GM12878 (cell line): ENCODE measurements around the gene WNT7A. TPM values are rescaled to one million over a fixed set of nuclear protein-coding genes. Genes with fewer than 3 reads are reported as not detected.
A peak's percentile ranks its signal among the peaks of the same experiment; 100 is the strongest.

Source experiments
- ATAC-seq: fragments of 200-7000 bp; cut with Tn5 transposase; 3 replicates; pipeline ENCODE4 v1.9.1; 2020; ENCODE audit warnings: mild to moderate bottlenecking, moderate library complexity
- BruUV-seq: library from RNA; stranded (reverse); fragments of 400-500 nt; replicated peaks from 2 replicates; lab custom pipeline; 2021; lab: Mats Ljungman, UMichigan
- CTCF ChIA-PET: fragments of 300-600 bp; sonication (Branson Sonifier 250); formaldehyde crosslinking; extraction: SDS; loops from one replicate; lab custom pipeline; 2021; ENCODE audit warnings: inconsistent platforms; lab: Yijun Ruan, JAX
- POLR2A ChIA-PET: fragments of 350-600 bp; formaldehyde crosslinking; extraction: SDS; loops from one replicate; lab custom pipeline; 2021; ENCODE audit warnings: inconsistent platforms; lab: Charles Lee
- RAD21 ChIA-PET: fragments of 300-600 bp; sonication (Branson Sonifier 250); formaldehyde crosslinking; loops from one replicate; lab custom pipeline; 2023; ENCODE audit warnings: antibody characterized with exemption; ENCODE audit not compliant: unreplicated experiment; lab: Charles Lee
- SMC1A ChIA-PET: fragments of 300-600 bp; sonication (Branson Sonifier 250); formaldehyde crosslinking; loops from one replicate; lab custom pipeline; 2023; ENCODE audit not compliant: unreplicated experiment, uncharacterized antibody; lab: Charles Lee
- DNase-seq: peaks from one replicate; pipeline ENCODE4 v3.0.0-alpha.2; 2011; ENCODE audit warnings: low read depth, low spot score
- FAIRE-seq: peaks from 3 replicates; lab custom pipeline; 2011; peaks lifted over from hg19 to GRCh38; lab: Jason Lieb, UNC
- H2AFZ ChIP-seq: 2 replicates; pipeline ENCODE4 v1.6.0; 2011; ENCODE audit warnings: low read depth, low read length, control low read depth; ENCODE audit not compliant: control insufficient read depth
- H3K27ac ChIP-seq: 2 replicates; pipeline ENCODE4 v1.5.1; 2011; ENCODE audit warnings: control low read depth; ENCODE audit not compliant: control insufficient read depth, insufficient read depth
- H3K27me3 ChIP-seq, 2 experiments: replicated peaks in 1 of 2; 2 replicates each; pipeline versions ENCODE4 v1.6.0 to v1.6.1; 2011; ENCODE audit warnings: low read length in 1 of 2; ENCODE audit not compliant: control insufficient read depth in 2 of 2, insufficient read depth in 2 of 2
- H3K36me3 ChIP-seq, 2 experiments: 2 replicates each; pipeline ENCODE4 v1.5.1; 2011; ENCODE audit warnings: low read length in 1 of 2; ENCODE audit not compliant: control insufficient read depth in 2 of 2, insufficient read depth in 2 of 2
- H3K4me1 ChIP-seq: 2 replicates; pipeline ENCODE4 v1.6.1; 2011; ENCODE audit warnings: mild to moderate bottlenecking, low read length, moderate library complexity, mixed read lengths; ENCODE audit not compliant: control insufficient read depth, insufficient read depth
- H3K4me2 ChIP-seq: 2 replicates; pipeline ENCODE4 v1.6.0; 2011; ENCODE audit warnings: control low read depth; ENCODE audit not compliant: control insufficient read depth, insufficient read depth
- H3K4me3 ChIP-seq: fragments of 200-600 bp; sonication (generic); 2 replicates; pipeline ENCODE4 v1.5.1; 2016
- H3K79me2 ChIP-seq: 2 replicates; pipeline ENCODE4 v1.6.0; 2011; ENCODE audit warnings: low read length; ENCODE audit not compliant: control insufficient read depth, insufficient read depth
- H3K9ac ChIP-seq: 2 replicates; pipeline ENCODE4 v1.8.0; 2011; ENCODE audit warnings: low read length, control low read depth, mixed read lengths; ENCODE audit not compliant: control insufficient read depth, insufficient read depth
- H3K9me3 ChIP-seq: replicated peaks from 3 replicates; pipeline ENCODE4 v1.5.1; 2011; ENCODE audit warnings: mild to moderate bottlenecking, low read length; ENCODE audit not compliant: control insufficient read depth, insufficient read depth
- H4K20me1 ChIP-seq: 2 replicates; pipeline ENCODE4 v1.6.0; 2011; ENCODE audit not compliant: control insufficient read depth, insufficient read depth
- CBX5 ChIP-seq: sonication (generic); IDR thresholded peaks from 2 replicates; pipeline ENCODE4 v1.6.1; 2016; ENCODE audit warnings: low read depth, moderate library complexity, mild to moderate bottlenecking, inconsistent platforms
- ELK1 ChIP-seq: IDR thresholded peaks from 2 replicates; pipeline ENCODE4 v1.6.1; 2012; ENCODE audit warnings: low read depth, low read length, improper control_type of control experiment
- ZBTB40 ChIP-seq: fragments of 450-650 bp; IDR thresholded peaks from 2 replicates; pipeline ENCODE4 v1.6.1; 2016; ENCODE audit warnings: mild to moderate bottlenecking, moderate library complexity, borderline replicate concordance
- WGBS: methylation state at CpG from one replicate; pipeline ENCODE4 v1.1.6; 2016; ENCODE audit warnings: low lambda C conversion rate; ENCODE audit not compliant: insufficient replicate concordance, insufficient coverage; ENCODE audit errors: missing lambda C conversion rate; 5-methylcytosine and 5-hydroxymethylcytosine counted together
- in situ Hi-C: fragments of 300-500 bp; cut with MboI; formaldehyde crosslinking; loops from 9 replicates; pipeline ENCODE4 v1.14.3; 2018; ENCODE audit warnings: mixed read lengths
- intact Hi-C: fragments of 100-400 bp; cut with micrococcal nuclease; formaldehyde crosslinking; loops from one replicate; pipeline ENCODE4 v1.14.2; 2022; ENCODE audit not compliant: unreplicated experiment
- polyA plus RNA-seq, 11 experiments: library from polyadenylated mRNA; depleted of rRNA in 4 of 11; unstranded in 6 of 11; stranded (reverse) in 5 of 11; fragments of >200 nt; fragmentation: Nextera tagmentation in 4 of 11; fragmentation: Illumina TruSeq in 1 of 11; extraction: Ambion mirVana in 4 of 11; extraction: Trizol in 1 of 11; gene quantifications; 1 replicate in 1 of 11; 2 replicates in 10 of 11; pipeline versions ENCODE4 v1.2.1 to v1.2.3, GENCODE V29; 2011 to 2016; ENCODE audit warnings: inconsistent platforms in 2 of 11, missing spikeins in 2 of 11, low read depth in 1 of 11
- total RNA-seq, 4 experiments: library from RNA; depleted of rRNA in 3 of 4; stranded (reverse); fragments of >200 nt in 3 of 4; fragmentation: Illumina TruSeq in 1 of 4; extraction: Trizol in 1 of 4; gene quantifications; 2 replicates each; pipeline versions ENCODE4 v1.2.1 to v1.2.3, GENCODE V29; 2013 to 2021

WNT7A gene
- total and polyA plus RNA-seq, 10 of the 15 experiments (the other 5 are each of a cell fraction or from before 2014, with no cell fraction given) = 0.08 TPM; not detected in 9

- ChIA-PET SMC1A (no interaction called here), CTCF (no interaction called here)
- no peaks in the 10 kb centered on the region for H3K27me3 ChIP-seq
- H3K36me3 ChIP-seq = no peaks in the 10 kb centered on the region
- ATAC-seq = no peak
- no peak for DNase-seq
- in situ Hi-C loops = no loop called here
- no peaks in the 10 kb centered on the region for H4K20me1 ChIP-seq
- H2AFZ ChIP-seq = no peak overlapping the region
- BruUV-seq = no TSS peak
- H3K79me2 ChIP-seq = no peaks in the 10 kb centered on the region
- TF ChIP-seq ELK1 = no peak
- peak; percentile 91 for TF ChIP-seq CBX5
- TF ChIP-seq ZBTB40 = no peak
- TF ChIP-seq, all 136 proteins: peak for 1
- ChIA-PET POLR2A (no interaction called here), RAD21 (no interaction called here)
- 24% methylated on average over 3 of the region's 3 CpGs for WGBS
- H3K4me3 ChIP-seq = no peak overlapping the region
- no peaks in the 10 kb centered on the region for H3K4me1 ChIP-seq
- H3K9ac ChIP-seq = no peak overlapping the region
- H3K9me3 ChIP-seq = peaks cover 9% of the 10 kb centered on the region; the same call in 1 of the 3 replicates
- intact Hi-C loops = no loop called here
- FAIRE-seq = no peak
- H3K27ac ChIP-seq = no peak overlapping the region
- no peak overlapping the region for H3K4me2 ChIP-seq
Observed at GRCh38 chr3:13815088-13815683, 64.7 kb downstream of the WNT7A start.
